ENCODE results near the gene CDC40.
"Not testable (repeated sequence)": the region's sequence is repeated elsewhere in the genome, so short reads cannot be mapped to it uniquely, and the experiment has no call there.

Gene CDC40

GRCh38 chr6:110198561-110198960 lies 18.3 kb downstream of the CDC40 start:
- DNase-seq (ENCODE audit: extremely low read depth in 1 of 2, low read depth in 1 of 2), result no peak

GRCh38 chr6:110201151-110201884 lies 21.1 kb downstream of the CDC40 start:
- DNase-seq (ENCODE audit: extremely low read depth in 1 of 2, low read depth in 1 of 2), result no peak

DNA sequence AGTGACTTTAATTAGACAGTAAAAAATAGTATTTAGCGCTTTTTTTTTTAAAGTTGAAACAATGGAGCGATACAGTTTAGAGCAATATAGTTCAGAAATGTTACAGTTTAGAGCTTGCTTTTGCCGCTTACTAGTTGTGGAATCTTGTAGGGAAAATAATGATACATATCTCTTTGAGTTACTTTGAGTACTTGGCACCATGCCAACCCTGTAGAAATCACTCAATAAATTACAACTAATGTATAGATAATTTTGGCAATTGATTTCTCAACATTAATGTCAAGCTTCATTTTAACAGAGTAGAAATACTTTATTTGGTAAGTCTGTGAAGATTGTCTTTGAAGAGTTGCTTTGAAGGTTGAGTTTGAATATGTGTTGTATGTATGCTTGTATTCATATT lies 27.4 kb downstream of the CDC40 start:
- no peak for DNase-seq (ENCODE audit: extremely low read depth in 1 of 2, low read depth in 1 of 2)

GRCh38 chr6:110211753-110212152 lies 31.5 kb downstream of the CDC40 start:
- DNase-seq (ENCODE audit: extremely low read depth in 1 of 2, low read depth in 1 of 2), result no peak

GRCh38 chr6:110214338-110214737 lies 34.1 kb downstream of the CDC40 start:
- DNase-seq (ENCODE audit: extremely low read depth in 1 of 2, low read depth in 1 of 2), result no peak

DNA sequence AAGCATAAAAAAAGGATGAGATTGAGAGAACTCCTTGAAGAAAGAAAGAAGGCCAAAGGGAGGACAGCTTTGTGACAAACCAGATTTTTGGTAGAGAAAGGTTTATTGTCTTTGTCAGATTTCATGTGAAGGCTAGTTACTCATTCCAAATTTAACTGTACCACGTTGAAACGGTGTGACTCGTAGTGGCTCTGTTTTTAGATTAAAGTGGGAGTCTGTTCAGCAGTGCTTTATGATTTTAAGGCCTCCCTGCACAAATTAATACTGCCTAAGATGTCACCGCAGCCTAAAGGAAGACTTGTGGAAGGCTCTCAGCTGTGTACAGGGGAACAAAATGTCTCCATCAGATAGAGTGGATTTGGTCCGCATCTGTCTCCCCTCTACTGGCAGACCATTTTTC lies 35.9 kb downstream of the CDC40 start:
- no peak for DNase-seq (ENCODE audit: extremely low read depth in 1 of 2, low read depth in 1 of 2)

- DNase-seq (ENCODE audit: extremely low read depth in 1 of 2, low read depth in 1 of 2), result no peak
Measured at GRCh38 chr6:110217266-110217665, 37.0 kb downstream of the CDC40 start.

GRCh38 chr6:110221738-110222137 lies 41.5 kb downstream of the CDC40 start:
- no peak for DNase-seq (ENCODE audit: extremely low read depth in 1 of 2, low read depth in 1 of 2)

DNA sequence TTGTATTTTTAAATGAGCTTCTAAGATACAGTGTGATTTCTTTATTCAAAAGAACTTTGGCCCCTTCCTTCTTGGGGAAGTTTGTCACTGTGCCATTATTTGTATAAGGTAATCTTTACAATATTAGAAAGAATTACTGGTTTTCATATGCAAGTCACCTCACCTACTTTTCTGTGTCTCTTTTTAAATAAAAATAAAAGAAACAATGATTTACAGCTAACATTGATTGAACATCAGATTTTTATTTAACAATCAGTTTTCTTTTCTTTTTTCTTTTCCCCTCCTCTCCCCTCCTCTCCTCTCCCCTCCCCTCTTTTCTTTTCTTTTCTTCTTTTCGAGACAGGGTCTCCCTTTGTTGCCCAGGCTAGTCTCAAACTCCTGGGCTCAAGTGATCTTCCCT lies 46.0 kb downstream of the CDC40 start:
- no peak for DNase-seq (ENCODE audit: extremely low read depth in 1 of 2, low read depth in 1 of 2)

- no peak for DNase-seq (ENCODE audit: extremely low read depth in 1 of 2, low read depth in 1 of 2)
Measured at GRCh38 chr6:110232450-110232849, 52.2 kb downstream of the CDC40 start.

DNA sequence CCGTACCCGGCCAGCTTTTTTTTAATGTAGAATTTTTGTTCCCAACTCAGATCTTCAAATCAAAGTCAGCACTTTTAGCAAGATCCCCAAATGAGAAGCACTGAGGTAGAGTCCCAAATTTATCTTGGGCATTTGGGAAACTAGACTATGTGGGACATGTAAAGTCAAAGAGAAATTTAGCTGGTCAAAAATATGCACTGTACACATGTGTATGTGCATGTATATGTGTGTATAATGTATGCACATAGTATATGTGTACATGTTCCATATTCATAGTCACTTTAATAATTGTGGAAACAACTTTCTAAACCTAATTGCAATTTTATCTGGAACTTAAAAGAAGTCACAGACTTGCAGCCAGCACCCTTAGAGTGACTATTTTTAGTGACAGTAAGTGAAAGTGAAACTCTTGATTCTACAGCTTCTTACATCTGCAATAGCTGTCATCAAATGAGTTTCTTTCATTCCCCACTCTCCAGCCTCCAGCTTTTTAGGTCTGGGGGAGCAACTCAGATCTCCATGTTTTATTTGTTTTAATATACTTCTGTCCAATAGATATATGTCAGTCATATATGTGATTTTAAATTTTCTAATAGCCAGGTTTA lies 53.6 kb downstream of the CDC40 start:
- DNase-seq (ENCODE audit: extremely low read depth in 1 of 2, low read depth in 1 of 2), result no peak

DNA sequence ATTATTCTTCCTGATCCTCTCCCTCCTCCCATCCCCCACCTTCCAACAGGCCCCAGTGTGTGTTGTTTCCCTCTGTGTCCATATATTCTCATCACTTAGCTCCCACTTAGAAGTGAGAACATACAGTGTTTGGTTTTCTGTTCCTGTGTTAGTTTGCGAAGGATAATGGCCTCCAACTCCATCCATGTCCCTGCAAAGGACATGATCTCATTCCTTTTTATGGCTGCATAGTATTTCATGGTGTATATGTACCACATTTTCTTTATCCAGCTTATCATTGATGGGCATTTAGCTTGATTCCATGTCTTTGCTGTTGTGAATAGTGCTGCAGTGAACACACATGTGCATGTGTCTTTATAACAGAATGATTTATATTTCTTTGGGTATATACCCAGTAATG lies 55.8 kb downstream of the CDC40 start:
- not testable (repeated sequence) for DNase-seq (ENCODE audit: extremely low read depth in 1 of 2, low read depth in 1 of 2)

- no peak for DNase-seq (ENCODE audit: extremely low read depth in 1 of 2, low read depth in 1 of 2)
Measured at GRCh38 chr6:110239526-110240274, 59.5 kb downstream of the CDC40 start.

- DNase-seq (ENCODE audit: extremely low read depth in 1 of 2, low read depth in 1 of 2), result not testable (repeated sequence)
Measured at GRCh38 chr6:110244621-110245020, 64.4 kb downstream of the CDC40 start.

GRCh38 chr6:110246378-110246777 lies 66.2 kb downstream of the CDC40 start:
- DNase-seq (ENCODE audit: extremely low read depth in 1 of 2, low read depth in 1 of 2), result no peak

DNA sequence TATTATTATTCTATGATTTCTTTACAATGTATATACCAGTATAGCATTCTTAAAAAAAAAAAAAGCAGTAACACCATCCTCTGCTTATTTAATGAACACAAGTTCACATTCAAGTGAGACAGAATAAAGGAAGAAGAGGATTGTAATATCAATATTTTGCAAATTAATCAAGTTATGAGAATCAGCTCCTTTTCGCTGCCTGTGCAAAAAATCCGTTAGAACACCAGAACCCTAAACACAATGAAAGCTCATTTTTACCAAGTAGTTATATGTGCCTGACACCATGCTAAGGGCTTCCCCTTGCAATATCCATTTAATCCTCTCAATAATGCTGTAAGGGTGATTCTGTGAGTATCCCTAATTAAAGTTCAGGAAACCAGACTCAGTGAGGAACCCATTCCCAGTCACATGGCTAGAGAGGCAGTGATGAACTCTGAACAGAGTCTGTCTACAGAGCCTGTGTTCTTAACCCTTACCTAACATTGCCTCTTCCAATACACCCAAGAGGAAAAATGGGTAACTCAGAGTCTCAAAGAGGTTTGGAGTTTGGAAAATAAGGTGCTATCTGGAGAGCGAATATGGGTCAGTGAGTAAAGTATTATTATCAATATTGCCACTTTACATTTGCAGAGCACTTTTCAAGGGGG lies 66.8 kb downstream of the CDC40 start:
- DNase-seq (ENCODE audit: extremely low read depth in 1 of 2, low read depth in 1 of 2), result no peak

DNA sequence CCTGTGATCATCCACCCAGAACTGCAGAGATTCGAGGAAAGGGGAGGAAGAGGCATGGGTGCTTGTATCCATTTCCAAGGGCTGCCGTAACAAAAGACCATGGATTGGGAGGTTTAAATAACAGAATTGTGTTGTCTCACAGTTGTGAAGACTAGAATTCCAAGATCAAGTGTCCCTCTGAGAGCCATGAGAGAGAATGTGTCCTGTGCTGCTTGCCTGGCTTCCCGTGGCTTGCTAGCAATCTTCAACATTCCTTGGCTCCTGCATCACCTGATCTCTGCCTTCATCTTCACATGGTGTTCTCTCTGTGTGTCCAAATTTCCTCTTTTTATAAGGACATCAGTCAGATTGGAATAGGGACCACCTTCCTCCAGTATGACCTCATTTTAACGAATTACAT lies 69.8 kb downstream of the CDC40 start:
- DNase-seq (ENCODE audit: extremely low read depth in 1 of 2, low read depth in 1 of 2), result no peak

DNA sequence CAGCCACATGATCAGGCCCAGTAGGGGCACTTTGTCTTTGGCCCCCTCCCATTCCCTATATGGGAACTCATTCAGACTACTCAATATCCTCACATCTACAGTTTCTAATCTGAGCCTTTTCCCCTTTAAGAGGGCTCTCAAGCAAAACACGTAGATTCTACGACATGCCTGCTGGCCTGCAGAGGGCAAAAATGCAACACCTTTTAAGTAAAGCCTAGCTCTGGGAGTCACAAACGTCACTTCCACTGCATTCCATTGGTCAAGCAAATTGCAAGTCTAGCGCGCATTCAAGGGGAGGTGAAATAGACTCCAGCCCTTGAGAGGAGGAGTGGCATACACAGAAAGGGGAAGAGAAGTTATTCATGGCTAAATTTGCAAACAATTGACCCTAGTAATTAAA lies 70.6 kb downstream of the CDC40 start:
- DNase-seq (ENCODE audit: extremely low read depth in 1 of 2, low read depth in 1 of 2), result no peak

GRCh38 chr6:110255211-110255750 lies 75.1 kb downstream of the CDC40 start:
- no peak for DNase-seq (ENCODE audit: extremely low read depth in 1 of 2, low read depth in 1 of 2)

- no peak for DNase-seq (ENCODE audit: extremely low read depth in 1 of 2, low read depth in 1 of 2)
Measured at GRCh38 chr6:110256366-110256765, 76.1 kb downstream of the CDC40 start.

DNA sequence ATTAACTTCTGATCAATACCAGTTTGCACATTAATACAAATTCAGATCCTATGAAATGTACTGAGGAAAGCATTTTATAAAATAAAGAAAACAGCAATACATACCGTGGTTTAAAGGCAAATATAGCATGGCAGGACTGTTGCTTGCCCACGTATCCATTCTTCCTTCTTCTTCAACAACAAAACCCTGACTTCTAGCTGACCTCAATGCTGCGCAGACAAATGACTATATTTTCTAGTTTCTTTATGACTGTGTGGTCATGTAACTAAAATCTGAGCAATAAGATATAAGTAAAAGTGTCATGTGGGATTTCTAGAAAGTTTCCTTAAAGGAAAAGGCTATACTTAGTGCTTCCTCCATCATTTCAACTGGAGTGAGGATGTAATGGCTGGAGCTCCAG lies 85.0 kb downstream of the CDC40 start:
- no peak for DNase-seq (ENCODE audit: extremely low read depth in 1 of 2, low read depth in 1 of 2)
